CD4-positive, alpha-beta T cell treated with Interferon alpha-2 for 1 hour (primary cell): Measurements from ENCODE around the gene PRPF6.

Source experiments
- DNase-seq, 2 donors: peaks; one replicate each; pipeline ENCODE4 v3.0.0-alpha.2; 2020 to 2022

PRPF6 gene

GRCh38 chr20:64080813-64081623 lies 100.1 kb downstream of the PRPF6 start:
- no peak for DNase-seq

GRCh38 chr20:64081624-64081964 lies 100.7 kb downstream of the PRPF6 start:
- DNase-seq: no peak

GRCh38 chr20:64082126-64082731 lies 101.3 kb downstream of the PRPF6 start:
- no peak for DNase-seq
